GM12878 (cell line): Measurements from ENCODE around the gene ALDH1A2. TPM values are rescaled to one million over a fixed set of nuclear protein-coding genes. Genes with fewer than 3 reads are reported as not detected.

Source experiments
- ATAC-seq: fragments of 200-7000 bp; cut with Tn5 transposase; 3 replicates; pipeline ENCODE4 v1.9.1; 2020; ENCODE audit warnings: mild to moderate bottlenecking, moderate library complexity
- BruUV-seq: library from RNA; stranded (reverse); fragments of 400-500 nt; replicated peaks from 2 replicates; lab custom pipeline; 2021; lab: Mats Ljungman, UMichigan
- CTCF ChIA-PET: fragments of 300-600 bp; sonication (Branson Sonifier 250); formaldehyde crosslinking; extraction: SDS; loops from one replicate; lab custom pipeline; 2021; ENCODE audit warnings: inconsistent platforms; lab: Yijun Ruan, JAX
- POLR2A ChIA-PET: fragments of 350-600 bp; formaldehyde crosslinking; extraction: SDS; loops from one replicate; lab custom pipeline; 2021; ENCODE audit warnings: inconsistent platforms; lab: Charles Lee
- RAD21 ChIA-PET: fragments of 300-600 bp; sonication (Branson Sonifier 250); formaldehyde crosslinking; loops from one replicate; lab custom pipeline; 2023; ENCODE audit warnings: antibody characterized with exemption; ENCODE audit not compliant: unreplicated experiment; lab: Charles Lee
- SMC1A ChIA-PET: fragments of 300-600 bp; sonication (Branson Sonifier 250); formaldehyde crosslinking; loops from one replicate; lab custom pipeline; 2023; ENCODE audit not compliant: unreplicated experiment, uncharacterized antibody; lab: Charles Lee
- DNase-seq: peaks from one replicate; pipeline ENCODE4 v3.0.0-alpha.2; 2011; ENCODE audit warnings: low read depth, low spot score
- FAIRE-seq: peaks from 3 replicates; lab custom pipeline; 2011; peaks lifted over from hg19 to GRCh38; lab: Jason Lieb, UNC
- H2AFZ ChIP-seq: 2 replicates; pipeline ENCODE4 v1.6.0; 2011; ENCODE audit warnings: low read depth, low read length, control low read depth; ENCODE audit not compliant: control insufficient read depth
- H3K27ac ChIP-seq: 2 replicates; pipeline ENCODE4 v1.5.1; 2011; ENCODE audit warnings: control low read depth; ENCODE audit not compliant: control insufficient read depth, insufficient read depth
- H3K27me3 ChIP-seq, 2 experiments: replicated peaks in 1 of 2; 2 replicates each; pipeline versions ENCODE4 v1.6.0 to v1.6.1; 2011; ENCODE audit warnings: low read length in 1 of 2; ENCODE audit not compliant: control insufficient read depth in 2 of 2, insufficient read depth in 2 of 2
- H3K36me3 ChIP-seq, 2 experiments: 2 replicates each; pipeline ENCODE4 v1.5.1; 2011; ENCODE audit warnings: low read length in 1 of 2; ENCODE audit not compliant: control insufficient read depth in 2 of 2, insufficient read depth in 2 of 2
- H3K4me1 ChIP-seq: 2 replicates; pipeline ENCODE4 v1.6.1; 2011; ENCODE audit warnings: mild to moderate bottlenecking, low read length, moderate library complexity, mixed read lengths; ENCODE audit not compliant: control insufficient read depth, insufficient read depth
- H3K4me2 ChIP-seq: 2 replicates; pipeline ENCODE4 v1.6.0; 2011; ENCODE audit warnings: control low read depth; ENCODE audit not compliant: control insufficient read depth, insufficient read depth
- H3K4me3 ChIP-seq: fragments of 200-600 bp; sonication (generic); 2 replicates; pipeline ENCODE4 v1.5.1; 2016
- H3K79me2 ChIP-seq: 2 replicates; pipeline ENCODE4 v1.6.0; 2011; ENCODE audit warnings: low read length; ENCODE audit not compliant: control insufficient read depth, insufficient read depth
- H3K9ac ChIP-seq: 2 replicates; pipeline ENCODE4 v1.8.0; 2011; ENCODE audit warnings: low read length, control low read depth, mixed read lengths; ENCODE audit not compliant: control insufficient read depth, insufficient read depth
- H3K9me3 ChIP-seq: replicated peaks from 3 replicates; pipeline ENCODE4 v1.5.1; 2011; ENCODE audit warnings: mild to moderate bottlenecking, low read length; ENCODE audit not compliant: control insufficient read depth, insufficient read depth
- H4K20me1 ChIP-seq: 2 replicates; pipeline ENCODE4 v1.6.0; 2011; ENCODE audit not compliant: control insufficient read depth, insufficient read depth
- ATF7 ChIP-seq: fragments of 450-650 bp; IDR thresholded peaks from 2 replicates; pipeline ENCODE4 v1.6.1; 2016; ENCODE audit warnings: low read depth, mild to moderate bottlenecking
- EZH2 ChIP-seq: IDR thresholded peaks from 2 replicates; pipeline ENCODE4 v1.6.1; 2012; ENCODE audit warnings: low read depth, mild to moderate bottlenecking, control low read depth, inconsistent platforms, low read length, borderline replicate concordance; ENCODE audit not compliant: control insufficient read depth
- HDAC6 ChIP-seq: fragments of 200-600 bp; sonication (generic); IDR thresholded peaks from one replicate; pipeline ENCODE4 v1.8.0; 2017; ENCODE audit warnings: antibody characterized with exemption; ENCODE audit not compliant: unreplicated experiment
- IKZF1 ChIP-seq: fragments of 450-650 bp; conservative IDR thresholded peaks from 2 replicates; pipeline ENCODE4 v1.6.1; 2017; ENCODE audit warnings: antibody characterized with exemption, mild to moderate bottlenecking
- KAT2A ChIP-seq: conservative IDR thresholded peaks from 2 replicates; pipeline ENCODE4 v1.6.1; 2011; ENCODE audit warnings: low read depth, low read length; ENCODE audit not compliant: control insufficient read depth
- KDM1A ChIP-seq: fragments of 200-600 bp; sonication (generic); IDR thresholded peaks from 2 replicates; pipeline ENCODE4 v1.6.1; 2016; ENCODE audit warnings: borderline replicate concordance
- MEF2B ChIP-seq: fragments of 450-650 bp; IDR thresholded peaks from 2 replicates; pipeline ENCODE4 v1.6.1; 2018; ENCODE audit warnings: mild to moderate bottlenecking, moderate library complexity; ENCODE audit not compliant: partially characterized antibody, poor library complexity, severe bottlenecking
- RUNX3 ChIP-seq: IDR thresholded peaks from 2 replicates; pipeline ENCODE4 v1.6.1; 2012; ENCODE audit warnings: low read length, inconsistent platforms
- SUPT20H ChIP-seq: IDR thresholded peaks from 2 replicates; pipeline ENCODE4 v1.6.1; 2011; ENCODE audit warnings: low read depth, mild to moderate bottlenecking, low read length, moderate library complexity, borderline replicate concordance; ENCODE audit not compliant: control insufficient read depth
- SUZ12 ChIP-seq: fragments of 200-600 bp; sonication (generic); IDR thresholded peaks from one replicate; pipeline ENCODE4 v1.6.1; 2018; ENCODE audit warnings: antibody characterized with exemption, mild to moderate bottlenecking; ENCODE audit not compliant: unreplicated experiment
- WGBS: methylation state at CpG from one replicate; pipeline ENCODE4 v1.1.6; 2016; ENCODE audit warnings: low lambda C conversion rate; ENCODE audit not compliant: insufficient replicate concordance, insufficient coverage; ENCODE audit errors: missing lambda C conversion rate; 5-methylcytosine and 5-hydroxymethylcytosine counted together
- in situ Hi-C: fragments of 300-500 bp; cut with MboI; formaldehyde crosslinking; loops from 9 replicates; pipeline ENCODE4 v1.14.3; 2018; ENCODE audit warnings: mixed read lengths
- intact Hi-C: fragments of 100-400 bp; cut with micrococcal nuclease; formaldehyde crosslinking; loops from one replicate; pipeline ENCODE4 v1.14.2; 2022; ENCODE audit not compliant: unreplicated experiment
- polyA plus RNA-seq, 11 experiments: library from polyadenylated mRNA; depleted of rRNA in 4 of 11; unstranded in 6 of 11; stranded (reverse) in 5 of 11; fragments of >200 nt; fragmentation: Nextera tagmentation in 4 of 11; fragmentation: Illumina TruSeq in 1 of 11; extraction: Ambion mirVana in 4 of 11; extraction: Trizol in 1 of 11; gene quantifications; 1 replicate in 1 of 11; 2 replicates in 10 of 11; pipeline versions ENCODE4 v1.2.1 to v1.2.3, GENCODE V29; 2011 to 2016; ENCODE audit warnings: inconsistent platforms in 2 of 11, missing spikeins in 2 of 11, low read depth in 1 of 11
- total RNA-seq, 4 experiments: library from RNA; depleted of rRNA in 3 of 4; stranded (reverse); fragments of >200 nt in 3 of 4; fragmentation: Illumina TruSeq in 1 of 4; extraction: Trizol in 1 of 4; gene quantifications; 2 replicates each; pipeline versions ENCODE4 v1.2.1 to v1.2.3, GENCODE V29; 2013 to 2021
- TF ChIP-seq, protein P1 (sequence below): fragments of 450-650 bp; formaldehyde crosslinking; IDR thresholded peaks from 2 replicates; pipeline ENCODE4 v1.5.0; 2022; ENCODE audit warnings: mild to moderate bottlenecking, missing genetic modification characterization
- TF ChIP-seq, protein P2 (sequence below): fragments of 450-650 bp; IDR thresholded peaks from 2 replicates; pipeline ENCODE4 v1.6.1; 2017; ENCODE audit warnings: low read depth, mild to moderate bottlenecking, moderate library complexity

The ALDH1A2 gene
- total and polyA plus RNA-seq, 10 of the 15 experiments (the other 5 are each of a cell fraction or from before 2014, with no cell fraction given), result 0.06 to 0.92 (median 0.18) TPM; not detected in 5

DNA sequence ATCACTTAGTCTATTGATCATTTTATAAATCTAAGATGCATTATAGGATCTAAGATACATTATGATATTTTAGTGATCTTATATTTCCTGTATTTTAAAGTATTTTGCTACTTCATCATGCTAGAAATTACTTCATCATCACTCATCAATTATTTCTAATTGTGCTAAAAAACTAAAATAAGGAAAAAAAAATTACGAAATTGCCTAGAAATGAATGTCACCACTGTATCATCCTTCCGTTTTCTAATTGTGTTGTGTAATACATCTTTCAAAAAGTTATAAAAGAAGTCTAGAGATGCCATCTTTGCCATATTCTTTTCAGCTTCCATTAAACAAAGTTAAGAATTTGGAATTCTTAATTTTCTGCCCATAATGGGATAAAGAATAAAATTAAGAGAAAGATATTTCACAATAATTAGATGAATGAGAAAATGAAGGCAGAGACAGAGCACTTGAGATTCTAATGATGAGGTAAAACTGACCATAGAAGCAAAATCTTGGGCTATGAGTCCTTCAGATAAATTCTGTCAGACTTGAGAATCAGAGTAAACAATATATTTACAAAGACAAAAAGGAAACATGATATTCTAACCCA lies 48.8 kb downstream of the ALDH1A2 start:
- ATAC-seq, result no peak
- no peaks in the 10 kb centered on the region for H3K4me1 ChIP-seq
- ChIA-PET SMC1A (no interaction called here), POLR2A (no interaction called here), CTCF (no interaction called here), RAD21 (no interaction called here)
- no peak overlapping the region for H2AFZ ChIP-seq
- no peak overlapping the region for H3K4me3 ChIP-seq
- no peaks in the 10 kb centered on the region for H3K36me3 ChIP-seq
- no peak overlapping the region for H3K4me2 ChIP-seq
- in situ Hi-C loops, result no loop called here
- H3K79me2 ChIP-seq, result no peaks in the 10 kb centered on the region
- H4K20me1 ChIP-seq, result no peaks in the 10 kb centered on the region
- TF ChIP-seq SUPT20H (no peak), RUNX3 (no peak), IKZF1 (no peak), MEF2B (no peak), HDAC6 (no peak), EZH2 (no peak), KDM1A (no peak), SUZ12 (no peak), KAT2A (no peak), ATF7 (no peak)
- TF ChIP-seq, protein P1, sequence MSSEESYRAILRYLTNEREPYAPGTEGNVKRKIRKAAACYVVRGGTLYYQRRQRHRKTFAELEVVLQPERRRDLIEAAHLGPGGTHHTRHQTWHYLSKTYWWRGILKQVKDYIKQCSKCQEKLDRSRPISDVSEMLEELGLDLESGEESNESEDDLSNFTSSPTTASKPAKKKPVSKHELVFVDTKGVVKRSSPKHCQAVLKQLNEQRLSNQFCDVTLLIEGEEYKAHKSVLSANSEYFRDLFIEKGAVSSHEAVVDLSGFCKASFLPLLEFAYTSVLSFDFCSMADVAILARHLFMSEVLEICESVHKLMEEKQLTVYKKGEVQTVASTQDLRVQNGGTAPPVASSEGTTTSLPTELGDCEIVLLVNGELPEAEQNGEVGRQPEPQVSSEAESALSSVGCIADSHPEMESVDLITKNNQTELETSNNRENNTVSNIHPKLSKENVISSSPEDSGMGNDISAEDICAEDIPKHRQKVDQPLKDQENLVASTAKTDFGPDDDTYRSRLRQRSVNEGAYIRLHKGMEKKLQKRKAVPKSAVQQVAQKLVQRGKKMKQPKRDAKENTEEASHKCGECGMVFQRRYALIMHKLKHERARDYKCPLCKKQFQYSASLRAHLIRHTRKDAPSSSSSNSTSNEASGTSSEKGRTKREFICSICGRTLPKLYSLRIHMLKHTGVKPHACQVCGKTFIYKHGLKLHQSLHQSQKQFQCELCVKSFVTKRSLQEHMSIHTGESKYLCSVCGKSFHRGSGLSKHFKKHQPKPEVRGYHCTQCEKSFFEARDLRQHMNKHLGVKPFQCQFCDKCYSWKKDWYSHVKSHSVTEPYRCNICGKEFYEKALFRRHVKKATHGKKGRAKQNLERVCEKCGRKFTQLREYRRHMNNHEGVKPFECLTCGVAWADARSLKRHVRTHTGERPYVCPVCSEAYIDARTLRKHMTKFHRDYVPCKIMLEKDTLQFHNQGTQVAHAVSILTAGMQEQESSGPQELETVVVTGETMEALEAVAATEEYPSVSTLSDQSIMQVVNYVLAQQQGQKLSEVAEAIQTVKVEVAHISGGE (CRISPR knock-in tag), result no peak
- TF ChIP-seq, protein P2, sequence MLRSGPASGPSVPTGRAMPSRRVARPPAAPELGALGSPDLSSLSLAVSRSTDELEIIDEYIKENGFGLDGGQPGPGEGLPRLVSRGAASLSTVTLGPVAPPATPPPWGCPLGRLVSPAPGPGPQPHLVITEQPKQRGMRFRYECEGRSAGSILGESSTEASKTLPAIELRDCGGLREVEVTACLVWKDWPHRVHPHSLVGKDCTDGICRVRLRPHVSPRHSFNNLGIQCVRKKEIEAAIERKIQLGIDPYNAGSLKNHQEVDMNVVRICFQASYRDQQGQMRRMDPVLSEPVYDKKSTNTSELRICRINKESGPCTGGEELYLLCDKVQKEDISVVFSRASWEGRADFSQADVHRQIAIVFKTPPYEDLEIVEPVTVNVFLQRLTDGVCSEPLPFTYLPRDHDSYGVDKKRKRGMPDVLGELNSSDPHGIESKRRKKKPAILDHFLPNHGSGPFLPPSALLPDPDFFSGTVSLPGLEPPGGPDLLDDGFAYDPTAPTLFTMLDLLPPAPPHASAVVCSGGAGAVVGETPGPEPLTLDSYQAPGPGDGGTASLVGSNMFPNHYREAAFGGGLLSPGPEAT, result no peak
- 0% methylated on average over 2 of the region's 2 CpGs for WGBS
- H3K9ac ChIP-seq, result no peak overlapping the region
- no peaks in the 10 kb centered on the region for H3K27me3 ChIP-seq
- no TSS peak for BruUV-seq
- no peak for FAIRE-seq
- no peaks in the 10 kb centered on the region for H3K9me3 ChIP-seq
- no peak overlapping the region for H3K27ac ChIP-seq
- DNase-seq, result no peak
- intact Hi-C loops, result no loop called here
